Keratinocyte (primary cell): Measurements from ENCODE around the gene LAPTM5.

Experiments used
- EZH2 ChIP-seq: IDR thresholded peaks from one replicate; pipeline ENCODE4 v1.6.1; 2012; ENCODE audit warnings: inconsistent platforms, mild to moderate bottlenecking, low read length, moderate library complexity
- TF ChIP-seq, protein P1 (sequence below), 3 experiments: IDR thresholded peaks in 1 of 3; conservative IDR thresholded peaks in 1 of 3; optimal IDR thresholded peaks in 1 of 3; 2 replicates in 2 of 3; 3 replicates in 1 of 3; pipeline versions ENCODE3 to v1.5.1; 2011; ENCODE audit warnings: low read length in 3 of 3, mild to moderate bottlenecking in 3 of 3, moderate library complexity in 2 of 3, control low read depth in 1 of 3, inconsistent platforms in 1 of 3; ENCODE audit not compliant: insufficient read depth in 2 of 3; ENCODE audit errors: extremely low read depth in 1 of 3

- TF ChIP-seq, protein P1, sequence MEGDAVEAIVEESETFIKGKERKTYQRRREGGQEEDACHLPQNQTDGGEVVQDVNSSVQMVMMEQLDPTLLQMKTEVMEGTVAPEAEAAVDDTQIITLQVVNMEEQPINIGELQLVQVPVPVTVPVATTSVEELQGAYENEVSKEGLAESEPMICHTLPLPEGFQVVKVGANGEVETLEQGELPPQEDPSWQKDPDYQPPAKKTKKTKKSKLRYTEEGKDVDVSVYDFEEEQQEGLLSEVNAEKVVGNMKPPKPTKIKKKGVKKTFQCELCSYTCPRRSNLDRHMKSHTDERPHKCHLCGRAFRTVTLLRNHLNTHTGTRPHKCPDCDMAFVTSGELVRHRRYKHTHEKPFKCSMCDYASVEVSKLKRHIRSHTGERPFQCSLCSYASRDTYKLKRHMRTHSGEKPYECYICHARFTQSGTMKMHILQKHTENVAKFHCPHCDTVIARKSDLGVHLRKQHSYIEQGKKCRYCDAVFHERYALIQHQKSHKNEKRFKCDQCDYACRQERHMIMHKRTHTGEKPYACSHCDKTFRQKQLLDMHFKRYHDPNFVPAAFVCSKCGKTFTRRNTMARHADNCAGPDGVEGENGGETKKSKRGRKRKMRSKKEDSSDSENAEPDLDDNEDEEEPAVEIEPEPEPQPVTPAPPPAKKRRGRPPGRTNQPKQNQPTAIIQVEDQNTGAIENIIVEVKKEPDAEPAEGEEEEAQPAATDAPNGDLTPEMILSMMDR (optimal IDR thresholded peaks at IDR 0.05 in 1 of 3, IDR thresholded peaks at IDR 0.05 in 1 of 3, conservative IDR thresholded peaks at IDR 0.05 in 1 of 3; ENCODE audit: extremely low read depth in 1 of 3, insufficient read depth in 2 of 3, low read length in 3 of 3): no peak
- TF ChIP-seq EZH2: no peak
Observed at GRCh38 chr1:30762930-30763650, 5.5 kb upstream of the LAPTM5 start.
